Measurements from ENCODE around the gene FBXO17.

- TF ChIP-seq EZH2 (IDR thresholded peaks at IDR 0.05; ENCODE audit: borderline replicate concordance, low read length) (no peak), CTCF (IDR thresholded peaks at IDR 0.05; ENCODE audit: low read length) (no peak)
These were observed 53.1 kb downstream of the FBXO17 start for GRCh38 chr19:38922482-38922881.

Data from OCI-LY1 (cell line).